Caco-2 (cell line): ENCODE results near the gene LRIT1. TPM values are rescaled to one million over a fixed set of nuclear protein-coding genes. Genes with fewer than 3 reads are reported as not detected.

Source experiments
- BruUV-seq: library from RNA; stranded (reverse); fragments of 400-500 nt; replicated peaks from 2 replicates; lab custom pipeline; 2021; lab: Mats Ljungman, UMichigan
- CTCF ChIA-PET: fragments of 300-600 bp; sonication (Branson Sonifier 250); formaldehyde crosslinking; loops from one replicate; lab custom pipeline; 2022; ENCODE audit warnings: antibody characterized with exemption; lab: Charles Lee
- POLR2A ChIA-PET: fragments of 300-600 bp; sonication (Branson Sonifier 250); formaldehyde crosslinking; loops from one replicate; lab custom pipeline; 2022; ENCODE audit warnings: antibody characterized with exemption; lab: Charles Lee
- DNase-seq, 2 experiments: peaks; one replicate each; pipeline versions ENCODE4 v3.0.0 to v3.0.0-alpha.2; 2020 to 2022
- H3K27me3 ChIP-seq: replicated peaks from 2 replicates; pipeline ENCODE4 v1.6.0; 2011; ENCODE audit warnings: low read length; ENCODE audit not compliant: control insufficient read depth, insufficient read depth
- H3K36me3 ChIP-seq: 2 replicates; pipeline ENCODE4 v1.5.1; 2011; ENCODE audit warnings: low read length; ENCODE audit not compliant: control insufficient read depth, insufficient read depth
- H3K4me1 ChIP-seq: fragments of 250-450 bp; sonication (Bioruptor Pico); 2 replicates; pipeline ENCODE4 v1.5.1; 2020; ENCODE audit warnings: mild to moderate bottlenecking
- H3K4me3 ChIP-seq: 2 replicates; pipeline ENCODE4 v1.5.1; 2011; ENCODE audit warnings: low read depth, mild to moderate bottlenecking, control low read depth, low read length
- H3K9me3 ChIP-seq: fragments of 250-450 bp; sonication (Bioruptor Pico); 2 replicates; pipeline ENCODE4 v1.5.1; 2020; ENCODE audit warnings: mild to moderate bottlenecking, moderate library complexity
- H3K27ac Mint-ChIP-seq: one replicate; pipeline ENCODE4 v1.8.0; 2022; ENCODE audit warnings: mixed read lengths; ENCODE audit not compliant: unreplicated experiment
- H3K27me3 Mint-ChIP-seq: one replicate; pipeline ENCODE4 v1.8.0; 2022; ENCODE audit warnings: mixed read lengths; ENCODE audit not compliant: insufficient read depth, unreplicated experiment
- H3K36me3 Mint-ChIP-seq: one replicate; pipeline ENCODE4 v1.8.0; 2022; ENCODE audit warnings: mild to moderate bottlenecking, mixed read lengths; ENCODE audit not compliant: insufficient read depth, unreplicated experiment
- H3K4me1 Mint-ChIP-seq: one replicate; pipeline ENCODE4 v1.8.0; 2022; ENCODE audit warnings: low read depth, mixed read lengths; ENCODE audit not compliant: unreplicated experiment
- H3K4me3 Mint-ChIP-seq: one replicate; pipeline ENCODE4 v1.8.0; 2022; ENCODE audit warnings: mild to moderate bottlenecking, moderate library complexity, mixed read lengths; ENCODE audit not compliant: unreplicated experiment
- H3K9me3 Mint-ChIP-seq: one replicate; pipeline ENCODE4 v1.8.0; 2022; ENCODE audit warnings: mixed read lengths; ENCODE audit not compliant: unreplicated experiment
- CTCF ChIP-seq, 2 experiments: fragments of 200-600 bp in 1 of 2; IDR thresholded peaks; 1 replicate in 1 of 2; 2 replicates in 1 of 2; pipeline versions ENCODE4 v1.5.1 to v1.8.0; 2011 to 2022; ENCODE audit warnings: antibody characterized with exemption in 1 of 2, control low read depth in 1 of 2, inconsistent platforms in 1 of 2, low read depth in 1 of 2, low read length in 1 of 2, mild to moderate bottlenecking in 1 of 2, moderate library complexity in 1 of 2; ENCODE audit not compliant: insufficient read depth in 1 of 2, severe bottlenecking in 1 of 2, unreplicated experiment in 1 of 2
- intact Hi-C: fragments of 100-400 bp; cut with micrococcal nuclease; formaldehyde crosslinking; loops from one replicate; pipeline ENCODE4 v1.10.0; 2022; ENCODE audit not compliant: unreplicated experiment
- total RNA-seq: library from RNA; stranded (reverse); gene quantifications from 2 replicates; pipeline ENCODE4 v1.2.3, GENCODE V29; 2022

Gene LRIT1
- total RNA-seq, 1 experiment from 2014 or later, result not detected

GRCh38 chr10:84234479-84234878 is 6.9 kb downstream of the LRIT1 start:
- Histone ChIP-seq H3K27me3 (no peaks in the 10 kb centered on the region), H3K4me3 (no peak overlapping the region), H3K9me3 (no peaks in the 10 kb centered on the region), H3K4me1 (no peaks in the 10 kb centered on the region), H3K36me3 (no peaks in the 10 kb centered on the region)
- Mint-ChIP-seq H3K9me3 (no peaks in the 10 kb centered on the region), H3K4me3 (no peak overlapping the region), H3K27ac (no peak overlapping the region), H3K27me3 (peaks cover 9% of the 10 kb centered on the region), H3K36me3 (no peaks in the 10 kb centered on the region), H3K4me1 (no peaks in the 10 kb centered on the region)
- CTCF ChIA-PET, result no interaction called here
- TF ChIP-seq CTCF (IDR thresholded peaks at IDR 0.05; ENCODE audit: insufficient read depth in 1 of 2, low read depth in 1 of 2, low read length in 1 of 2, severe bottlenecking in 1 of 2, unreplicated experiment in 1 of 2), result no peak
- intact Hi-C loops, result no loop called here
- POLR2A ChIA-PET, result no interaction called here
- DNase-seq, result no peak
- BruUV-seq, result no TSS peak

DNA sequence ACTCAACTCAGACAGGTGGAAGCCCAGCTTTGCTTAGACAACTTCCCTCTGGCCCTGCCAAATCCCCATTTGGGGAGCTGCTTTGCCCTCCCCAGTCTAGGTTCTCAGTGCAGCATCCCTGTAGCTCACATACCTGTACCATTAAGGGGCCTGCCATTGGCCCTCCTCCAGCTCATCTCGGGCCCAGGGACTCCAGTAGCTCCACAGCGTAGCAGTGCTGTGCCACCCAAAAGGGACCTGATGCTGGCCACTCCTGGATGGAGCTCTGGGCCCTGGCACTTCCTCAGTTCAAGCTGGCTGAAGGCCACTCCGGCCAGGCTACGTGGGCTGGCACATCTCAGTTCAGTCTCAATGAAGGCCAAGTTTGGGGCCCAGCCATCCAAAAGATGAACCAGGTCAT is 7.4 kb downstream of the LRIT1 start:
- H3K27me3 ChIP-seq, result no peaks in the 10 kb centered on the region
- no peak overlapping the region for H3K4me3 ChIP-seq
- ChIA-PET POLR2A (no interaction called here), CTCF (no interaction called here)
- H3K27me3 Mint-ChIP-seq, result peaks cover 11% of the 10 kb centered on the region
- H3K9me3 Mint-ChIP-seq, result no peaks in the 10 kb centered on the region
- no TSS peak for BruUV-seq
- H3K9me3 ChIP-seq, result no peaks in the 10 kb centered on the region
- no peak overlapping the region for H3K27ac Mint-ChIP-seq
- no peaks in the 10 kb centered on the region for H3K4me1 ChIP-seq
- no peaks in the 10 kb centered on the region for H3K4me1 Mint-ChIP-seq
- no peak overlapping the region for H3K4me3 Mint-ChIP-seq
- no peak for DNase-seq
- no peaks in the 10 kb centered on the region for H3K36me3 ChIP-seq
- no peak for TF ChIP-seq CTCF (IDR thresholded peaks at IDR 0.05; ENCODE audit: insufficient read depth in 1 of 2, low read depth in 1 of 2, low read length in 1 of 2, severe bottlenecking in 1 of 2, unreplicated experiment in 1 of 2)
- intact Hi-C loops, result no loop called here
- no peaks in the 10 kb centered on the region for H3K36me3 Mint-ChIP-seq

- intact Hi-C loops, result no loop called here
- Mint-ChIP-seq H3K27ac (no peak overlapping the region), H3K27me3 (peaks cover 11% of the 10 kb centered on the region), H3K4me1 (no peaks in the 10 kb centered on the region), H3K36me3 (no peaks in the 10 kb centered on the region), H3K4me3 (no peak overlapping the region), H3K9me3 (no peaks in the 10 kb centered on the region)
- no peaks in the 10 kb centered on the region for H3K27me3 ChIP-seq
- H3K9me3 ChIP-seq, result no peaks in the 10 kb centered on the region
- no peaks in the 10 kb centered on the region for H3K4me1 ChIP-seq
- no peak overlapping the region for H3K4me3 ChIP-seq
- BruUV-seq, result no TSS peak
- TF ChIP-seq CTCF (IDR thresholded peaks at IDR 0.05; ENCODE audit: insufficient read depth in 1 of 2, low read depth in 1 of 2, low read length in 1 of 2, severe bottlenecking in 1 of 2, unreplicated experiment in 1 of 2), result no peak
- POLR2A ChIA-PET, result no interaction called here
- H3K36me3 ChIP-seq, result no peaks in the 10 kb centered on the region
- CTCF ChIA-PET, result no interaction called here
- no peak for DNase-seq
Observed at GRCh38 chr10:84232376-84232775, 9.0 kb downstream of the LRIT1 start.
